GM18861 (cell line): ENCODE measurements around the gene ENDOU.

Source experiments
- ATAC-seq: cut with Tn5 transposase; IDR thresholded peaks from one replicate; pipeline ENCODE4 v1.9.1; 2021; ENCODE audit not compliant: unreplicated experiment

The ENDOU gene

DNA sequence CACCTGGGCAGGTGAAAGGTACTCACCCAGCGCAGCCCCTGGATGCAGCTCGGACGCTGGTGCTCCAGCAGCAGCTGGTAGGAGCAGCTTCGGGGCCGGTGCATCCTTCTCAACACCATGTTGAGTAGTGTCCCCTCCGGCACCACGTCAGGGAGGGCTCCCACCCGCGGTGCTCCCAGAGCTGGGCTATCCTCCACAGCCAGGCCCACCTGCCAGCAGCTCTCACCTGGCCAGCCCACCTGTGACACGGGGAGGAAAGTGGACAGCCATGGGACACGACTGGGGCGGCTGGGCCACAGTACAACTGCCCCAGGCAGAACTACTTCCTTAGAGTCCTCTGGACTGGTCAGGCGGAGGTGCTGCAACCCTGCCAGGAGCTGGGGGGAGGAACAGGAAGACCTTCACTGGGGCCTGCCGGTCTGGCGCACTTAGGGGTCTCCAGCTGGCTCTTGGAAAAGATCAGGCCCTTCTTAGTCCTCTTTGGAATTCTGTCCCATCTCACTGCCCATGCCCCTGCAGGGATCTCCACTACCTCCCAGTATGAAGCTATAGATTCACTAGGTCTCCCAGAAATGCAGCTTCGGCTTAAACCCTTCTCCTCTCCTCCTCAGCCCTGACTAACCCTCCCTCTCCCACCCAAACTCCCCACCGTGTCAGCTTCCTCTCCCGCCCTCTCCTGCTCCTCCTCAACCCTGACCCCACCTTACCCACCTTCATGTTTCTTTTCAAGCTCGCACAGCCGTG is 32.7 kb upstream of the ENDOU start:
- no peak for ATAC-seq

GRCh38 chr12:47757364-47757839 is 32.1 kb upstream of the ENDOU start:
- no peak for ATAC-seq

DNA sequence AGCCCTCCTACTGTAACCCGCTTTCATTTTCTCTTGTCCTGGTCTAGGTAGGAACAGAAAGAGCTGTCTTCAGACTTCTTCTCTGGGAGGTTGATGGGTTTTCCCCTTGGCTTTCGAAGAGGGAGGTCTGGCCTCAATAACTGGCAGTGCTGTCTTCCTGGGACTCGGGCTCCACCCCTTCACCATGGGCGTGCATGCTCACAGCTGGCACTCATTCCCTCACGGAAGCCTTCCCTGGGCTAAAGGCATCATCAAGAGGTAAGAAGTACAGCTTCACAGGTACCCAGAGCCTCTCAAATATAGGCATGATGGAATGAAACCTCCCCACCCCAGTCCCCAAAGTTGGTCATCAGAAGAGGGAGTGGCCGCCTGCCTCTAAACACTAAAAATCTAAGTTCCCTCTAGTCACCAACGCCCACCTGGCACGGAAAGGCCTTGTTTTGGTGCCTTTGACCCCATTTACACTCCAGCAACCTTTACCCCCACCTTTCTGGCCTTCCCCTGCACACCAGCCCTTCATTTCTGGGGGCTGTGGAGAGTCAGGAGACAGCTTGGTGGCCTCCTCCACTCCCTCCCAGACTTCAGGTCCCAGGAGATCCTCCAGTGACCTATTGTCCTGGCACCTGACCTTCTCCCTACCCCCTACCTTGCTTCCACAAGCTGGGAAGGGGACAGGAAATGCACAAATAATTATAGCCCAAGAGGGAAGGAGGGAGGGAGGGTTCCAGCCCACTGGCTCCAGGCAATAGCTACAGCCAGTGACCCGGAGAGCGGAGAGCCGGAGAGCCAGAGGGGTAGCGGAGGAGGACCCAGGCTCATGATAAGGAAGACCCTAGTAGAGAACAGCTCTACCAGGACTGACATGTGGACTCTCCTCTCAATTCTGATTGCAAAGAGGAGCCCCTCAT is 30.6 kb upstream of the ENDOU start:
- peak; percentile 47 for ATAC-seq

DNA sequence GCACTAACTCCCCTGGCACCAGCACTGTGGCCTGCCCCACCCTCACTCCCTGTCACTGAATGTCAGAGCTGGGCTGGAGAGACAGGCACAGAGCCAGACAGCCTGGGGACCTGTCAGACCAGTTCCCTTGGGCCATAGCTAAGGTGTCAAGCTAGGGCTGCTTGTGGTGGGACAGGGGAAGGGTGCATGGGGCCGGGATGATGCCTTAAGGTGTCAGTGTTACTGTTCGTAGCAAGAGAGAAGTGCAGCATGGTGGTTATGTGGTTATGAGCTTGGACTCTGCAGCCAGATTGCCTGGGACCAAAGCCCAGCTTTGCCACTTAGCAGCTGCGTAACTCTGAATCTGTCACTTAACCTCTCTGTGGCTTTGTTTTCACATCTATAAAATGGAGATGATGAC is 29.6 kb upstream of the ENDOU start:
- no peak for ATAC-seq

- no peak for ATAC-seq
Measured at GRCh38 chr12:47754126-47754525, 28.8 kb upstream of the ENDOU start.

DNA sequence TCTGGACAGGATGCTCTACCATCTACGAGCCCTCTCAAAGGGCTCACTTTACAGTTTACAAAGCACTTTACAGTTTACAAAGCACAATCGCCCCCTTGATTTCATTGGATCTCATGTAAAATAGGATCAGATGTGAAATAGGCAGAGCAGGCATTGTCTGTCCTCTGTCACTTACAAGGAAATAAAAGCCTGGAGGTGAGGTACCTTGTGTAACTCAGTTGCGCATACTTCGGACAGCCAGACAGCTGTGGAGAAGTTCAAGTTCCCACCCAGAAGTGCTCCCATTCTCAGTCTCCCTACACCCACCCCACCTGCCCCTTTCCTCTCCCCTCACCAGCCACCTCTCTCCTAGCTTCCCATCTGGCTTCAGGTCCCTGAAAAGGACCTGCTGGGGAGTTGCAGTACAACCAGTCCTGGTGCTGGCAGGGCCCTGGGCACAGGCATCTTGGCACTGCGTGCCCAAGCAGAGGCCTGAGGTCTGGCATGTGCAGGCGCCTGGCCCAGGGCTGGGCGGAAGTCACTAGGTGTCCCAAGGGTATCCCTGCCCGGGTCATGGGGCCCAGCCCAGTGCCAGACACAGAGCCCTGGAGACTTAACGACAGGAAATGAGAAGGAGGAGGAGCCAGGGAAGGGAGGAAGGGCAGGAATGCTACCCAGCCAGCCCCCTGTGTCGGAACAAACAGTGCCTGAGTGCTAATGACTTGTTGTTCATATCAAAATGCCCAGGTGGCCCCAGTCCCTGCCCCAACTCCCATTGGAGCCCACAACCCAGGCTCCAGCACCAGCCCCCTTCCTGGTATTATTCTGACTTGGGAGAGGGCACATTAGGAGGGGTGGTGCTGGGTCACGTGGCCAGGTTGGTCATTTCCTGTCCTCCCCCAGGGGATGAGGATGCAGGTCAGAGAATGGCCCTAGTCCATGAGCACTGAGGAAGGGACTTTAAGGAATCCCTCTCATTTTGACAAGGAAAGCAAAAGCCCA is 28.0 kb upstream of the ENDOU start:
- peak; percentile 44 for ATAC-seq

GRCh38 chr12:47752552-47752951 is 27.3 kb upstream of the ENDOU start:
- ATAC-seq = no peak

DNA sequence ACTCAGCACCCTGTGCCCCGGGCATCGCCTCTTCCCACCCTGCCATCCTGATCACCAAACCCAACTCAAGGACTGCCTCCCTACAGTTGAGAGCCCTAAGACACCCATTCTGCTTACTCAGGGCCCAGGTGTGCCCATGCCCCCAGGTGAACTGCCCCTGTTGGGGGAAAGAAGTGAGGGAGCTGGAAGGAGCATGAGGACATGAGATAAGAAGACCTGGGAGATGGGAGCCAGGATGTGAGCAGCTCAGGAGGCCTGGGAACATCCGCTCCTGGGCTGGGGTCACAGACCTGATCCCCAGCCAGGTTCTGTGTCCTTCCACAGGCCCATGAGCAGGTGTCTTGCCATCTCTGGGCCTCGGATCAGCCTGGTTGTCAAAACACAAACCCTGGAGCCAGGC is 26.8 kb upstream of the ENDOU start:
- ATAC-seq = no peak

DNA sequence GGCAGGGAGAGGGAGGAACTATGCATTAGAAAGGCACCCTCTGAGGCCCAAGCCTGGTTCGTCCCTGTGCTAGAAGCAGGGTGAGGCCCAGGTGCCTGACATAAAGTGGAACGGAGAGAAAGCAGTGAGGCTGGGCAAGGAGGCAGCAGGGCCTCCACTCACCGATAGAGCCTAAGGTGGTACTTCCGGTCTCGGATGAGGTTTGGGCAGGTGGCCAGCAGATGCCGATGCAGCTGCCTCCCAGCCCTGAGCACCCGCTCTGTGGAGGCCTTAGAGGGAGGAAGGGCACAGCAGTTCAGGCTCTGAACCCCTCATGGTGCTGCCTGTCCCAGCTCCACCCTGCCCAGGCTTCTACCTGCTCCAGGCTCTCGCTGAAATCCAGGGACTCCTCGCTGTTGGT is 26.3 kb upstream of the ENDOU start:
- no peak for ATAC-seq

- ATAC-seq = no peak
Measured at GRCh38 chr12:47750916-47751470, 25.7 kb upstream of the ENDOU start.

DNA sequence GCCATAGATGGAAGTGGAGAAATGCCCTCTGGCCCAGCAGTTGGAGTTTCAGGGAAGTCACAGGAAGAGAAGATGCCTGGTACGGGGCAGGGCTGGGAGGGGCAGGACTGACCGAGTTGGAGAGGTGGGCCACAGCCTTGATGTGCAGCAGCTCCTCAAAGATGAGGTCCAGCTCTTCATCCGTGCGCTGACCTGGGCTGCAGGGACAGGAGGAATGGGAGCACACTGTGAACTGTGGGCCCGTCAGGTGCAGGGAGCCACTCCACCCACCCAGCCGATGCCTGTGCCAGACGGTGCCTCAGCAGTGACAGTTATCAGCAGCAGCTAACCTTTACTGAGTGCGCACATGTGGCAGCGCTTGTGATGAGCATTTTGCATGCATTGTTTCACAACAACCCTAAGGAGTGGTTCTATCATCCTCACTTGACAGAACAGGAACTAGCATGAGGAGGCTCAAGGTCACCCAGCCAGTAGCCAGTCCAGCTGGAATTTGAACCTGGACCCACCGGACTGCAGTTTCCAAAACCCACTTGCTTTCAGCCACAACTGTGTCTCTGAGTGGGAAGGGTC is 25.0 kb upstream of the ENDOU start:
- no peak for ATAC-seq

- no peak for ATAC-seq
Measured at GRCh38 chr12:47748899-47749298, 23.6 kb upstream of the ENDOU start.

- no peak for ATAC-seq
Measured at GRCh38 chr12:47748507-47748828, 23.2 kb upstream of the ENDOU start.

DNA sequence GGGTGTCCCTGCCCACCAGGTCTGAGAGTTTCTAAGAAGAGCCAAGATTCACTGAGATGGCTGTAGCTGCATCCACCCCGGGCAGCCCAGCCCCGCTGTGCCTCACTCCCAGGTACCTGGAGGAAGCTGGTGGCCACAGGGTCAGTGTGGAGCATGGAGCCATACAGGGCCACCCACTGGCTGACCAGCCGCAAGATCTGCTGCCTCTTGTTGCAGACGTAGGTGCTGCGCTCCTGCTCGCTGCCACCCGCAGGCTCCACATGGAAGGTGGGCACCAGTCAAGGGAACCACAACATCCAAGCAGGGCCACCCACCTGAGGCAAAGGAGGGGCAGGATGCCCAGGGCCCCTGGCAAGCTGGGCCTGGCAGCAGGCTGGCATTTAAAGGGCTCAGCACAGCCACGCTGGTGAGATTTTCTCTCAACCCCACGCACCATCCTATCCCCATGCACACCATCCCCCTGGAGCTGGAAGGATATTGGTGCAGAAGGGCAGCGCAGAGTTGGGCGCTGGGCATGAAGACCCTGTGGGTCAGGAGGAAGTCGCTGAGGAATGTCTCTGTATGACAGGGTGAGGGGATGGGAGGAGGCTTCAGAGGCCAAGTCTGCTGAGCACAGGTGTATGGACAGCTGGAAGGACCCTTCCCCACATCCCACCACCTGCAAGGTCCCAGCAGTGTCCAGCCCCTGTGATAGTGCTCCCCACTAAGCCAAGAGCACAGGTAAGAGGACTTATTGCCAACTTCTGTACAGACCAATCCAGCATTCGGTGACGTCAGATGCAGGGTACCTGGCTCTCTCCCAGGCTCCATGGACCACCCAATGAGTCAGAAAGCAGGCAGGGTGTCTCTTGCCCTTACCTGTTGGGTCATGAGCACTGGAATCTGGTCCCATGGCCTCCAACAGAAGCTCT is 22.6 kb upstream of the ENDOU start:
- no peak for ATAC-seq

- ATAC-seq = peak; percentile 42
Measured at GRCh38 chr12:47747126-47747525, 21.8 kb upstream of the ENDOU start.

GRCh38 chr12:47746523-47746922 is 21.2 kb upstream of the ENDOU start:
- ATAC-seq = no peak

DNA sequence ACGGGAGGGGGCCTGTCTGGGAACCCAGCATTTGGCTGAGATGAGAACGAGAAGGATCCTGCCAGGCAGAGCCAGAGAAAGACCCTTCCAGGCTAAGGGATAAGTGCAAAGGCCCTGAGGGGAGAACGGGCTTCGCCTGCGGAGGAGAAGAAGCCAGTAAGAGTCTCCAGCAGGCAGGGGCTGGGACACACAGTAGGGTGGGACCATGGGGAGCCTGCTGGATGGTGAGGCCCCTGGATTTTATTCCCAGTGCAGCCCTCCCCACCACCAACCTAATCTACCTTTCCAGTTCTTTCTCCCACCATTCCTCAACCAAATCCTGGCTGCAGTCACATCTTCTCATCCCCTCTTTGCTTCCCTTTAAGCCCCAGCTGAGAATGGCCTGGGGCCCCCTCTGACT is 20.8 kb upstream of the ENDOU start:
- no peak for ATAC-seq

DNA sequence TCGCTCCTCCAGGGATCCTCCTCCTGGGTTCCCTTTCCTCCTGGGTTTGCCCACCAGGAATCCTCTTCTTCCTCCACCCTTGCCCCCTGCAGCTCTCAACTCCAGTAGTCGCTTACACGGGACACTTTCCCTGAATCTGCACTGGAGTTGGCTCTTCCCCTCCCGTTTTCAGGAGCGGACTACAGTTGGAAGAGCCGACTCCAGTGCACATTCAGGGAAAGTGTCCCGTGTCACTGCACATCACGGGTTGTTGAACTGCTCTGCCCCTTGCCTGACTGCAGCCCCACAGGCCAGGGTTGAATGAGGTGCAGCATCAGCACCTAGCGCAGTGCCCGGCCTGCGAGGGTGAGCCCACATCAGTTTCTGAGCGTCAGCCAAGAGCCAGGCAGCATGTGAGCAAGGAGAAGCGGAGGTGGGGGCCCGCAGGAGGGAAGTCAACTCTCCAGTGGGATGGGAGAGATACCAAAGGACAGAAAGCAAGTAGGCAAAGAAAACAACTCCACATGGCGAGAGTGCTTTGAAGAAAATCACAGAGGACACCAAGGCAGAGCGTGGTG is 20.3 kb upstream of the ENDOU start:
- ATAC-seq = no peak

GRCh38 chr12:47744778-47745436 is 19.6 kb upstream of the ENDOU start:
- ATAC-seq = no peak
